LoVo (cell line): ENCODE results near the gene AREL1.
"Not testable (repeated sequence)": the region's sequence is repeated elsewhere in the genome, so short reads cannot be mapped to it uniquely, and the experiment has no call there.

ENCODE experiments used
- DNase-seq: peaks from one replicate; pipeline ENCODE4 v3.0.0-alpha.2; 2016; ENCODE audit warnings: low spot score

Gene AREL1

GRCh38 chr14:74712499-74713394, at the start of gene AREL1, which contains the start of gene FCF1:
Gene AREL1, minus strand, starts transcription at chr14:74713080. Its CDS starts 27,465 bp downstream, at chr14:74685615.
Gene FCF1, plus strand, starts transcription at chr14:74713144. Its CDS starts 54 bp downstream, at chr14:74713198.
- DNase-seq = peak; percentile 88

DNA sequence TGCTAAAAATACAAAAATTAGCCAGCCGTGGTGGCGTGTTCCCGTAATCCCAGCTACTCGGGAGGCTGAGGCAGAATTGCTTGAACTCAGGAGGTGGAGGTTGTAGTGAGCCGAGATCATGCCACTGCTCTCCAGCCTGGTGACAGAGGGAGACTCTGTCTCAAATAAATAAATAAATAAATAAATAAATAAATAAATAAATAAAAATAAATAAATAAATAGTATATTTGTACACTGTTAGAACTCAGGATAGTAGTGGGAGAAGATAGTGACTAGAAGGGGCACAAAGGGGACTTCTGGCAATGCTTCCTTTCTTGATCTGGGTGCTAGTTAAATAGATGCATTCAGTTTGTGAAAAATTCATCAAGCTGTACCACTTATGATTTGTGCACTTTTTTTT, 45.6 kb upstream of the AREL1 start:
- not testable (repeated sequence) for DNase-seq

DNA sequence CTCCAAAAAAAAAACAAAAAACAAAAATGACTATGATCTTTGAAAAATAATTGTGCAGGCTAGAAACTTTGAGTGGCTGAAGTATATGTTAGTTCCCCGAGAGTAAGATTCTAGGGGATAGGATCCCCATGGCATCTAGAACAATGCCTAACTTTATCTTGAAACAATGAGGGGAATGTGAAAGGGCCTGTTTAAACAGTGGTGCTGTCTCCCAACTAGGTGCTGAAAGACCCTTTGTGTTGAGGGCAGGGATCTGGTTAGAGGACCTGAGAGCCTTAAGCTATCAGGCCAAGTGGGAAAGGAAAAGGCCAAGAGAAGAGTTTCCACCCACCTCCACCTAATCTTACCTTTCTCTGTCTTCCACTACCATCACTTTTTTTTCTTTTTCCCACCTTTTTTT, 43.4 kb upstream of the AREL1 start:
- DNase-seq = no peak

DNA sequence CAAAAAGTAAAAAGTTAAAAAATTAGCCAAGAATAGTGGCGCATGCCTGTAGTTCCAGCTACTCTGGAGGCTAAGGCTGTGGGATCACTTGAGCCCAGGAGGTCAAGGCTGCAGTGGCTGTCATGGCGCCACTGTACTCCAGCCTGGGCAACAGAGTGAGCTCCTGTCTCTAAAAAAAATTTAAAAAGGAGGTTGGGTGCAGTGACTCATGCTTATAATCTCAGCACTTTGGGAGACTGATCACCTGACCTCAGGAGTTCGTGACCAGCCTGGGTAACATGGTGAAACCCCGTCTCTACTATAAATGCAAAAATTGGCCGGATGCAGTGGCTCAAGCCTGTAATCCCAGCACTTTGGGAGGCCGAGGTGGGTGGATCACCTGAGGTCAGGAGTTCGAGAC, 42.0 kb upstream of the AREL1 start:
- no peak for DNase-seq

DNA sequence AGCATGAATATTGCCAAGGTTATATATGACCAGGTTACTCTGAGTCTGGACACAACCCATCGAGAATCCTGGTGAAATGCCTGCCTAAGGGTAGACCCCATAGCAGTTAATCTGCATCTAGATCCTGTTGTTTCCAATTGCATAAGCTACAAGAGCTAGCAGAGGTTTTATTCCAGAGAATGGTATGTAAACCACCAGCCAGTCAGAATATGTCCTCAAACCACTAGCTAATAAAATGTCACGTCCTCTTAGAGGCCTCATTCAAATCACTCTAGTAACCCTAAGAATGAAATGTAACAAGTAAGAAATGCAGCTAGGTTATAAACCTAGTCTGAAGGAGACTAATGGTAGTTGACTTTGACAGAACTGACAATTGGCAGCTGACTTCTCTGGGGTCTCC, 41.3 kb upstream of the AREL1 start:
- no peak for DNase-seq

GRCh38 chr14:74747237-74747636, 34.4 kb upstream of the AREL1 start:
- DNase-seq = no peak

DNA sequence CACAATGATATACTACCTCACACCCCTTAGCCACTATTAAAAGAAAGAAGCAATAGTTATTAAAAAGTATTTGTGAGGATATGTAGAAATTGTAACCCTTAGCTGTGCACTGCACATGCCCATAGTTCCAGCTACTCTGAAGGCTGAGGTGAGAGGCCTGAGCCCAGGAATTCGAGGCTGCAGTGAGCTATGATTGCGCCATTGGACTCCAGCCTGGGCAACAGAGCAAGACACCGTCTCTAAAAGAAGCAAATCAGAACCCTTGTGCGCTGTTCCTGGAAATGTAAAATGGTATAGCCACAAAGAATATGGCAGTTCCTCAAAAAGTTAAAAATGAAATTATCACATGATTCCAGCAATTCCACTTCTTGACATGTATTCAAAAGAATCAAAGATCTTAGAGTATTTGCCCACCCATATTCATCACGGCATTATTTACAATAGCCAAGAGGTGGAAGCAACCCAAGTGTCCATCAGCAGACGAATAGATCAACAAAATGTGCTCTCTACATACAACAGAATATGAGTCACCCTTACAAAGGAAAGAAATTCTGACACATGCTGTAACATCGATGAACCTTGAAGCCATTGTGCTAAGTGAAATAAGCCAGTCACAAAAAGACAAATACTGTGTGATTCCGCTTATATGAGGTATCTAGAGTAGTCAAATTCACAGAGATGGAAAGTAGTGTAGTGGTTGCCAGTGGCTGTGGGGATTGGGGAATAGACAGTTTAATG, 26.6 kb upstream of the AREL1 start:
- DNase-seq = no peak

DNA sequence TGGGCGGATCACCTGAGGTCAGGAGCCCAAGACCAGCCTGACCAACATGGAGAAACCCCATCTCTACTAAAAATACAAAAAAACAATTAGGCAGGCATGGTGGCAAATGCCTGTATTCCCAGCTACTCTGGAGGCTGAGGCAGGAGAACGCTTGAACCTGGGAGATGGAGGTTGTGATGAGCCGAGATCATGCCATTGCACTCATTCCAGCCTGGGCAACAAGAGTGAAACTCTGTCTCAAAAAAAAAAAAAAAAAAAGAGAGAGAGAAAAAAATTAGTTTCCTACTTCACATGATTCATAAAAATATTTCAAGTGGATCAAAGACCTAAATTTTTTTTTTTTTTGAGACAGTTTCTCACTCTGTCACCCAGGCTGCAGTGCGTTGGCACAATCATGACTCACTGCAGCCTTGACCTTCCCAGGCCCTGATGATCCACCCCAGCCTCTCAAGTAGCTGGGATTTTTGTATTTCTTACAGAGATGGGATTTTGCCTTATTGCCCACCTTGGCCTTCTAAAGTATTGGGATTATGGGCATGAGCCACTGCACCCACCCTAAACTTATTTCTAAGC, 25.0 kb upstream of the AREL1 start:
- no peak for DNase-seq

DNA sequence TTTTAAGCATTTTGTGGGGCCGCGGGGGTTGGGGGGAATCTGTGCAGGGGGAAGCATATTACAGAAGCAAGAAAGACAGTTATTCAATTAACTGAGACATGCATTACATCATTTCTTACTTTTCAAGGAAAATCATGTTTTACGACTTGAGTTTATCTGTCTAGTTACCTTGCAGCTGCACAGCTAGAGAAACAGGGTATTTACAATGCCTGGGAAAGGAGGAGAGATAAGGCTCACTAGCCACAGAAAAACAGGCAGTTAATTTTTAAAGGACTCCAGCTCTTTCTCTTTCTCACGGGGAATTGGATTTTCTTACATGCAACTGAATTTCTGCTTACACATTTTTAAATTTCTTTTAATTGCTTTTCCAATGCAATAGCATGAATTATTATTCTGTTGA, 22.2 kb upstream of the AREL1 start:
- no peak for DNase-seq

GRCh38 chr14:74733221-74733620, 20.3 kb upstream of the AREL1 start:
- no peak for DNase-seq

DNA sequence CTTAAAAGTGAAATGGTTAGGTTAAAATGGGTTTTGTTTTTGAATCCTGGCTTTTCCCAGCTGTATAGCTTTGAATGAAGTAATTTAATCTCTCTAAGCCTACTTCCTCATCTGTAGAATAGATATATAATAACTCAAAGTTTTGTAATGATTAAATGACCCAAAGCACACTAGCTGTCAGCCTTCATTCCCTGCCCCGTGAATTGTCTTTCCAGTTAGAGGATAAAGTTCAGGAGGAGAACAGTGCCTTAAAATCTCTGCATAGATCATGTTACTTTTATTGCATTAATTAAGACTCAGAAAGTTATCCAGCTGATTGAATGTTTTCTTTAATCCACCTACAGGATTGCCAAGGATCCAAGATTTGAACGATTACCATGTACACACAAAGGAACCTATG, 19.5 kb upstream of the AREL1 start:
- DNase-seq = no peak

- no peak for DNase-seq
Observed at GRCh38 chr14:74723134-74723533, 10.3 kb upstream of the AREL1 start.

DNA sequence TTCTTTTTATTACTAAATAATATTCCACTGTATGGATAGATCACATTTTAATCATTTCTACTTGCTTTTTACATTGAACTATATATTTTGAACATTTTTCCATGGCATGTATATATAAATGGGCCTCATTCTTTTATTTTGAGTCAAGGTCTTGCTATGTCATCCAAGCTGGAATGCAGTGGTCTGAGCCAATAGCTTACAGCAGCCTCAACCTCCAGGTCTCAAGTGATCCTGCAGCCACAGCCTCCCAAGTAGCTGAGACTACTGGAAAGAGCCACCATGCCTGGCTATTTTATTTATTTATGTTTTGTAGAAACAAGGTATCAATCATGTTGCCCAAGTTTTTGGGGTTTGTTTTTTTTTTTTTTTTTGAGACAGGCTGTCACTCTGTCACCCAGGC, 7.6 kb upstream of the AREL1 start:
- DNase-seq = no peak

DNA sequence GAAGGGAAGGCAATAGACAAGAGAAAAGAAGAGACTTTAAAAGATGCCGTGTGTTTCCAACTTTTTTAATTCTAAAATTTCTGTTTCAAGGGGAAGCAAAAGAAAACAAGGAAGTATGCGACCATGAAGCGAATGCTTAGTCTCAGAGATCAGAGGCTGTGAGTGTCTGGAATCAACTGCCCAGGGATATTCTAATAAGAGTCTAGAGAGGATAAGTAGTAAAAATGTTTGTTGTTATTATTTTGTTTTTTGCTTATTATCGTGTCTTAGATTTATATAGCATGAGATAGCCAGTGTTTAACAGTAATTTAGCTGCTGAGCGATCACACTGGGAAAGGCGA, 485 bp upstream of the AREL1 start:
- DNase-seq = no peak

DNA sequence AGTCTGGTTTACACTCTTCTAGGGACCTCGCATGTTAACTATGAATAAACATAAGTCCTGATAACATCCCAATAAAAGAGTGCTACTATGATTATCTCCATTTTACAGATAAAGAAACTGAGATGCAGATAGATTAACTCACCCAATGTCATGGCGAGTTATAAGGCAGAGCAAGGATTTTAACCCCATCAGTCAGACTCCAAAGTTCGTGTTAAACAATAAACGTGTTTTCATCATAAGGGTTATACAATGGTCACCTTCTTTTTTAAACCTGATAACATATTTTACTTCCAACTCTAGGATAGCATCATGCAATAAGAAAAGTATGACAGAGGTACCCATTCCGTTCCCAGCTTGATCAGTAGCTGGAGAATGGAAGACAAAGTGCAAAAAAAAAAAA, 1.2 kb downstream of the AREL1 start:
- no peak for DNase-seq

- no peak for DNase-seq
Observed at GRCh38 chr14:74710480-74710879, 2.4 kb downstream of the AREL1 start.

- DNase-seq = no peak
Observed at GRCh38 chr14:74705613-74706500, 7.0 kb downstream of the AREL1 start.

DNA sequence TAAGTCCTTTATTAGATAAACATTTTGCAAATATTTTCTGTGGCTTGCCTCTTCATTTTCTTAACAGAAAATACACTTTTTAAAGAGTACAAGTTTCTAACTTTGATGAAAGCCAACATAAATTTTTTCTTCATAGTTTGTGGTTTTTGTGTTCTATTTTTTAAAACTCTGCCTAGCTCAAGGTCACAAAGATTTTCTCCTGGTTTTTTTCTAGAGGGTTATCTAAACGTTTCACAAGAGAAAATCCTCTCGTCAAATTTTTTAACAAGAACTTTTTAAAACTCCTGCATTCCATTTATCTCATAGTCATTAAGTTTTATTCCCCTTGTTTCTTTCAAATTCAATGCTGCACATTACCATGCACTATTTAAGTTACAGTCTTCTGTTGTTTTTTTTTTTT, 8.2 kb downstream of the AREL1 start:
- DNase-seq = no peak

DNA sequence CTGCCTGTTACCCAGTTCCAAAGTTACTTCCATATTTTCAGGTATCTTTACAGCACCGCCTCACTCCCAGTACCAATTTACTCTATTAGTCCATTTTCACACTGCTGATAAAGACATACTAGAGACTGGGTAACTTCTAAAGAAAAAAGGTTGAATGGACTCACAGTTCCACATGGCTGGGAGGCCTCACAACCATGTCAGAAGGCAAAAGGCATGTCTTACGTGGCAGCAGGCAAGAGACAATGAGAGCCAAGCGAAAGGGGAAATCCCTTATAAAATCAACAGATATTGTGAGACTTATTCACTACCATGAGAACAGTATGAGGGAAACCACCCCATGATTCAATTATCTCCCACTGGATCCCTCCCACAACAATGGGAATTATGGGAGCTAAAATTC, 9.8 kb downstream of the AREL1 start:
- no peak for DNase-seq

GRCh38 chr14:74702293-74702692, 10.6 kb downstream of the AREL1 start:
- DNase-seq = no peak

- DNase-seq = no peak
Observed at GRCh38 chr14:74698465-74698864, 14.4 kb downstream of the AREL1 start.

DNA sequence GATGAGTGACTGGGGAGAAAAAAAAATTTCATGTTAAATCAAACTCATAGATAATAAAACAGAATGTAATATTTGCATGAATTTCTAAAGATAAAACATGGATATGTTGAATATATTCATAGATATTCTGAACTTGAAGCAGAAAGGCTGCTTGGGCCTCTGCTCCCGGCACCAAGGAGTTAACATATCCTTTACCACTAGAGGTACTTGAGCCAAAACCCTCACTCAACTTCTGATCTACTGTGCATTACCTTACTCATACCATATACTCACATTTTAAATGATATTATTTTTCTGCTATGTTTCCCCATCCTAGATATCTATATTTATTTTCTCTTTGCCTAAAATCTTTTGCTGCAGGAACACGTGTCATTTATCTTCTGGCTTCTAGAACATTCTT, 14.9 kb downstream of the AREL1 start:
- DNase-seq = no peak
